Endothelial cell of umbilical vein (primary cell): Measurements from ENCODE around the gene HAUS7. TPM values are rescaled to one million over a fixed set of nuclear protein-coding genes. Genes with fewer than 3 reads are reported as not detected.

ENCODE experiments used
- BruUV-seq: library from RNA; stranded (reverse); fragments of 400-500 nt; replicated peaks from 2 replicates; lab custom pipeline; 2021; lab: Mats Ljungman, UMichigan
- CTCF ChIA-PET: fragments of 300-600, 350-600 bp; sonication (Branson Sonifier 250); formaldehyde crosslinking; loops from one replicate; lab custom pipeline; 2021; ENCODE audit warnings: antibody characterized with exemption, inconsistent platforms; lab: Charles Lee
- POLR2A ChIA-PET: fragments of 300-600, 350-600 bp; sonication (Branson Sonifier 250); formaldehyde crosslinking; loops from one replicate; lab custom pipeline; 2021; ENCODE audit warnings: antibody characterized with exemption, inconsistent platforms; lab: Charles Lee
- DNase-seq: peaks from one replicate; pipeline ENCODE4 v3.0.0-alpha.2; 2011; ENCODE audit warnings: low read depth, low spot score
- FAIRE-seq: peaks from 2 replicates; lab custom pipeline; 2011; peaks lifted over from hg19 to GRCh38; lab: Jason Lieb, UNC
- H2AFZ ChIP-seq: 2 replicates; pipeline ENCODE4 v1.6.0; 2012; ENCODE audit warnings: low read depth, low read length, control low read depth, inconsistent platforms
- H3K27ac ChIP-seq: 2 replicates; pipeline ENCODE4 v1.5.1; 2011; ENCODE audit warnings: low read depth, mild to moderate bottlenecking, control low read depth, low read length, moderate library complexity; ENCODE audit not compliant: insufficient read depth
- H3K27me3 ChIP-seq, 2 experiments: 2 replicates each; pipeline versions ENCODE4 v1.6.0 to v1.6.1; 2011; ENCODE audit warnings: low read length in 2 of 2, mixed read lengths in 1 of 2; ENCODE audit not compliant: control insufficient read depth in 2 of 2, insufficient read depth in 2 of 2
- H3K36me3 ChIP-seq, 2 experiments: 2 replicates in 1 of 2; 3 replicates in 1 of 2; pipeline ENCODE4 v1.5.1; 2011; ENCODE audit warnings: low read length in 2 of 2, mild to moderate bottlenecking in 1 of 2, moderate library complexity in 1 of 2; ENCODE audit not compliant: control insufficient read depth in 2 of 2, insufficient read depth in 2 of 2; ENCODE audit errors: extremely low read depth in 1 of 2
- H3K4me1 ChIP-seq: 3 replicates; pipeline ENCODE4 v1.5.1; 2011; ENCODE audit warnings: mild to moderate bottlenecking, low read length; ENCODE audit not compliant: control insufficient read depth, insufficient read depth; ENCODE audit errors: extremely low read depth
- H3K4me2 ChIP-seq: 2 replicates; pipeline ENCODE4 v1.6.1; 2011; ENCODE audit warnings: low read length, control low read depth, mixed read lengths; ENCODE audit not compliant: insufficient read depth
- H3K4me3 ChIP-seq, 3 experiments: fragments of 200-600 bp in 1 of 3; sonication (generic), shearing (Covaris generic) in 1 of 3; replicated peaks in 1 of 3; 2 replicates each; pipeline ENCODE4 v1.5.1; 2011 to 2016; ENCODE audit warnings: control low read depth in 3 of 3, low read length in 3 of 3, mild to moderate bottlenecking in 2 of 3, inconsistent platforms in 1 of 3, low read depth in 1 of 3, moderate library complexity in 1 of 3; ENCODE audit not compliant: insufficient read depth in 1 of 3
- H3K79me2 ChIP-seq: 2 replicates; pipeline ENCODE4 v1.6.0; 2012; ENCODE audit warnings: low read length, inconsistent platforms; ENCODE audit not compliant: control insufficient read depth, insufficient read depth
- H3K9ac ChIP-seq: replicated peaks from 2 replicates; pipeline ENCODE3; 2011; ENCODE audit warnings: low read length, control low read depth; ENCODE audit not compliant: insufficient read depth; ENCODE audit errors: extremely low read depth
- H3K9me1 ChIP-seq: replicated peaks from 3 replicates; pipeline ENCODE4 v1.6.0; 2011; ENCODE audit warnings: mild to moderate bottlenecking, low read length; ENCODE audit not compliant: control insufficient read depth, insufficient read depth; ENCODE audit errors: extremely low read depth
- H3K9me3 ChIP-seq: replicated peaks from 2 replicates; pipeline ENCODE4 v1.5.1; 2012; ENCODE audit warnings: low read length, inconsistent platforms; ENCODE audit not compliant: control insufficient read depth, insufficient read depth
- H4K20me1 ChIP-seq: replicated peaks from 2 replicates; pipeline ENCODE3; 2011; ENCODE audit warnings: mild to moderate bottlenecking, low read length; ENCODE audit not compliant: control insufficient read depth, insufficient read depth; ENCODE audit errors: extremely low read depth
- CTCF ChIP-seq, 2 donors: IDR thresholded peaks; 1 replicate in 1 of 2; 2 replicates in 1 of 2; pipeline ENCODE4 v1.5.1; 2011; ENCODE audit warnings: low read length in 2 of 2, mild to moderate bottlenecking in 2 of 2, moderate library complexity in 2 of 2, control low read depth in 1 of 2, inconsistent platforms in 1 of 2, low read depth in 1 of 2; ENCODE audit not compliant: insufficient read depth in 1 of 2; ENCODE audit errors: extremely low read depth in 1 of 2
- EZH2 ChIP-seq: IDR thresholded peaks from 2 replicates; pipeline ENCODE4 v1.6.1; 2012; ENCODE audit warnings: borderline replicate concordance, low read depth, mild to moderate bottlenecking, moderate library complexity, low read length, inconsistent platforms; ENCODE audit not compliant: severe bottlenecking
- FOS ChIP-seq: IDR thresholded peaks from 2 replicates; pipeline ENCODE4 v1.6.1; 2011; ENCODE audit warnings: mild to moderate bottlenecking, low read length, moderate library complexity, borderline replicate concordance; ENCODE audit not compliant: insufficient read depth
- GATA2 ChIP-seq: IDR thresholded peaks from 2 replicates; pipeline ENCODE4 v1.7.0; 2011; ENCODE audit warnings: low read depth, mild to moderate bottlenecking, moderate library complexity, mixed read lengths, low read length; ENCODE audit not compliant: insufficient read length, insufficient read depth
- JUN ChIP-seq: IDR thresholded peaks from 2 replicates; pipeline ENCODE4 v1.6.1; 2011; ENCODE audit warnings: borderline replicate concordance, low read depth; ENCODE audit not compliant: insufficient read length, insufficient read depth
- MAX ChIP-seq: IDR thresholded peaks from 2 replicates; pipeline ENCODE4 v1.6.1; 2011; ENCODE audit not compliant: insufficient read depth, insufficient read length
- MYC ChIP-seq: IDR thresholded peaks from one replicate; pipeline ENCODE4 v1.6.1; 2011; ENCODE audit warnings: mild to moderate bottlenecking, low read depth, low read length
- POLR2A ChIP-seq: IDR thresholded peaks from 2 replicates; pipeline ENCODE4 v1.6.1; 2012; ENCODE audit warnings: low read depth, mild to moderate bottlenecking, control low read depth, low read length
- dilution Hi-C: fragments of 300-500 bp; cut with MboI; formaldehyde crosslinking; loops from one replicate; pipeline ENCODE4 v1.15.0; 2019; ENCODE audit warnings: low sequenced_read_pairs; ENCODE audit not compliant: extremely low pct_ligation_motif_present
- intact Hi-C: fragments of 100-400 bp; cut with micrococcal nuclease; formaldehyde crosslinking; loops from one replicate; pipeline ENCODE4 v1.10.0; 2022
- polyA plus RNA-seq, 4 experiments: library from polyadenylated mRNA; depleted of rRNA in 3 of 4; stranded (reverse) in 3 of 4; unstranded in 1 of 4; fragments of >200 nt; gene quantifications; 2 replicates each; pipeline versions ENCODE4 v1.2.1 to v1.2.3, GENCODE V29; 2011 to 2012; ENCODE audit warnings: missing spikeins in 1 of 4
- total RNA-seq: library from RNA; stranded (reverse); gene quantifications from 2 replicates; pipeline ENCODE4 v1.2.3, GENCODE V29; 2021

The HAUS7 gene
- total and polyA plus RNA-seq, 2 donors (not counting 3 experiments of a cell fraction or from before 2014, with no cell fraction given): 31.0 to 46.4 TPM

GRCh38 chrX:153454901-153455550 is 15.3 kb downstream of the HAUS7 start:
- Histone ChIP-seq H3K36me3 (no peaks in the 10 kb centered on the region), H2AFZ (no peak overlapping the region), H3K9ac (no peak overlapping the region), H3K27ac (no peak overlapping the region), H3K9me1 (no peaks in the 10 kb centered on the region), H3K79me2 (no peaks in the 10 kb centered on the region), H4K20me1 (no peaks in the 10 kb centered on the region), H3K4me1 (peaks cover 5% of the 10 kb centered on the region), H3K4me3 (no peak overlapping the region), H3K27me3 (no peaks in the 10 kb centered on the region), H3K9me3 (no peaks in the 10 kb centered on the region), H3K4me2 (no peak overlapping the region)
- BruUV-seq: no TSS peak
- POLR2A ChIA-PET: no interaction called here
- no peak for TF ChIP-seq GATA2
- no peak for TF ChIP-seq CTCF (IDR thresholded peaks at IDR 0.05; ENCODE audit: extremely low read depth in 1 of 2, insufficient read depth in 1 of 2, low read depth in 1 of 2, low read length in 2 of 2)
- no peak for TF ChIP-seq FOS
- TF ChIP-seq JUN: no peak
- no peak for TF ChIP-seq MYC
- TF ChIP-seq EZH2: no peak
- TF ChIP-seq MAX: no peak
- TF ChIP-seq POLR2A: no peak
- intact Hi-C loops: no loop called here
- CTCF ChIA-PET: interaction anchor here (0.6 kb wide), 1 partner anchor 67 kb away, joined by 3 read pairs; no protein-coding TSS in a partner anchor
- no peak for FAIRE-seq
- no peak for DNase-seq
- dilution Hi-C loops: no loop called here
